Colonic mucosa (tissue), 4 donors: Measurements from ENCODE around the gene ADGRA1. TPM values are rescaled to one million over a fixed set of nuclear protein-coding genes. Genes with fewer than 3 reads are reported as not detected.

ENCODE experiments used
- DNase-seq: peaks from one replicate; pipeline ENCODE4 v3.0.0-alpha.2; 2020
- H3K27ac ChIP-seq: fragments of 200-600 bp; one replicate; pipeline ENCODE4 v1.8.0; 2021
- H3K27me3 ChIP-seq: fragments of 200-600 bp; one replicate; pipeline ENCODE4 v1.8.0; 2021
- H3K36me3 ChIP-seq: fragments of 200-600 bp; one replicate; pipeline ENCODE4 v1.8.0; 2021
- H3K4me1 ChIP-seq: fragments of 200-600 bp; one replicate; pipeline ENCODE4 v1.8.0; 2021; ENCODE audit warnings: mild to moderate bottlenecking
- H3K4me3 ChIP-seq: fragments of 200-600 bp; one replicate; pipeline ENCODE4 v1.8.0; 2021
- H3K9ac ChIP-seq, 2 donors: one replicate each; pipeline ENCODE4 v1.7.0; 2013; ENCODE audit warnings: control low read depth in 2 of 2, low read depth in 2 of 2, low read length in 2 of 2
- H3K9me3 ChIP-seq: fragments of 200-600 bp; one replicate; pipeline ENCODE4 v1.8.0; 2021
- CTCF ChIP-seq: fragments of 200-600 bp; IDR thresholded peaks from one replicate; pipeline ENCODE4 v1.8.0; 2022; ENCODE audit warnings: antibody characterized with exemption, mild to moderate bottlenecking
- intact Hi-C: fragments of 100-400 bp; cut with DNase I; formaldehyde crosslinking; loops from one replicate; pipeline ENCODE4 v1.14.1; 2022
- total RNA-seq, 2 donors: library from RNA; stranded (reverse); fragmentation: NEBNext Ultra II Directional in 1 of 2; extraction: Animal tissue kit (Norgen Biotek cat#: 25700) in 1 of 2; gene quantifications; one replicate each; pipeline ENCODE4 v1.2.1, GENCODE V29; 2021
- donor health status: healthy.
- donor health status: DM: no; HTN: no; CAD: no.
- donor health status: DM: no; HTN: no; CAD: no.

ADGRA1 gene
- total RNA-seq, 2 donors from 2014 or later: not detected

- no peaks in the 10 kb centered on the region for H3K27me3 ChIP-seq
- no peak overlapping the region for H3K27ac ChIP-seq
- no peak overlapping the region for H3K4me3 ChIP-seq
- no peak overlapping the region for H3K9ac ChIP-seq
- intact Hi-C loops: no loop called here
- H3K36me3 ChIP-seq: no peaks in the 10 kb centered on the region
- TF ChIP-seq CTCF: no peak
- H3K9me3 ChIP-seq: no peaks in the 10 kb centered on the region
- H3K4me1 ChIP-seq: no peaks in the 10 kb centered on the region
- no peak for DNase-seq
Measured at GRCh38 chr10:133056651-133057178, 31.0 kb upstream of the ADGRA1 start.

- no peak overlapping the region for H3K27ac ChIP-seq
- H3K4me1 ChIP-seq: no peaks in the 10 kb centered on the region
- no peaks in the 10 kb centered on the region for H3K9me3 ChIP-seq
- H3K4me3 ChIP-seq: no peak overlapping the region
- no peak for TF ChIP-seq CTCF
- DNase-seq: no peak
- no peaks in the 10 kb centered on the region for H3K27me3 ChIP-seq
- intact Hi-C loops: no loop called here
- H3K36me3 ChIP-seq: no peaks in the 10 kb centered on the region
- H3K9ac ChIP-seq: no peak overlapping the region
Measured at GRCh38 chr10:133058331-133059092, 29.2 kb upstream of the ADGRA1 start.

GRCh38 chr10:133059093-133059470 lies 28.6 kb upstream of the ADGRA1 start:
- H3K4me1 ChIP-seq: no peaks in the 10 kb centered on the region
- no peak overlapping the region for H3K4me3 ChIP-seq
- TF ChIP-seq CTCF: no peak
- no peaks in the 10 kb centered on the region for H3K36me3 ChIP-seq
- no peak overlapping the region for H3K9ac ChIP-seq
- H3K27ac ChIP-seq: no peak overlapping the region
- intact Hi-C loops: no loop called here
- no peaks in the 10 kb centered on the region for H3K27me3 ChIP-seq
- DNase-seq: no peak
- no peaks in the 10 kb centered on the region for H3K9me3 ChIP-seq

GRCh38 chr10:133059571-133059970 lies 28.2 kb upstream of the ADGRA1 start:
- H3K4me1 ChIP-seq: no peaks in the 10 kb centered on the region

GRCh38 chr10:133060022-133060421 lies 27.7 kb upstream of the ADGRA1 start:
- no peaks in the 10 kb centered on the region for H3K36me3 ChIP-seq
- no peak overlapping the region for H3K4me3 ChIP-seq
- no peaks in the 10 kb centered on the region for H3K4me1 ChIP-seq
- H3K9me3 ChIP-seq: no peaks in the 10 kb centered on the region
- no peak overlapping the region for H3K9ac ChIP-seq
- intact Hi-C loops: no loop called here
- H3K27ac ChIP-seq: no peak overlapping the region
- no peaks in the 10 kb centered on the region for H3K27me3 ChIP-seq
- TF ChIP-seq CTCF: no peak
- no peak for DNase-seq

More at GRCh38 chr10:133059571-133059970, 28.2 kb upstream of the ADGRA1 start:
- no peak overlapping the region for H3K9ac ChIP-seq
- no peaks in the 10 kb centered on the region for H3K27me3 ChIP-seq
- no peaks in the 10 kb centered on the region for H3K36me3 ChIP-seq
- no peak overlapping the region for H3K4me3 ChIP-seq
- DNase-seq: no peak
- no peak for TF ChIP-seq CTCF
- intact Hi-C loops: no loop called here
- no peaks in the 10 kb centered on the region for H3K9me3 ChIP-seq
- no peak overlapping the region for H3K27ac ChIP-seq
